Diencephalon (tissue), 1 donor: ENCODE measurements around the gene UBL7. TPM values are rescaled to one million over a fixed set of nuclear protein-coding genes. Genes with fewer than 3 reads are reported as not detected.

Experiments
- small RNA-seq: library from RNA; depleted of rRNA; stranded (forward); fragments of <200 nt; gene quantifications from one replicate; pipeline ENCODE3, GENCODE V24; 2014
- total RNA-seq: library from RNA; depleted of rRNA; stranded (reverse); fragments of >200 nt; gene quantifications from one replicate; pipeline ENCODE4 v1.2.3, GENCODE V29; 2014

The UBL7 gene, protein sequence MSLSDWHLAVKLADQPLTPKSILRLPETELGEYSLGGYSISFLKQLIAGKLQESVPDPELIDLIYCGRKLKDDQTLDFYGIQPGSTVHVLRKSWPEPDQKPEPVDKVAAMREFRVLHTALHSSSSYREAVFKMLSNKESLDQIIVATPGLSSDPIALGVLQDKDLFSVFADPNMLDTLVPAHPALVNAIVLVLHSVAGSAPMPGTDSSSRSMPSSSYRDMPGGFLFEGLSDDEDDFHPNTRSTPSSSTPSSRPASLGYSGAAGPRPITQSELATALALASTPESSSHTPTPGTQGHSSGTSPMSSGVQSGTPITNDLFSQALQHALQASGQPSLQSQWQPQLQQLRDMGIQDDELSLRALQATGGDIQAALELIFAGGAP
- total RNA-seq = 34.6 TPM

GRCh38 chr15:74460871-74461846 is at the start of gene UBL7:
Gene UBL7, minus strand, starts transcription at chr15:74461160. Its CDS starts 2,293 bp downstream, at chr15:74458867.

DNA sequence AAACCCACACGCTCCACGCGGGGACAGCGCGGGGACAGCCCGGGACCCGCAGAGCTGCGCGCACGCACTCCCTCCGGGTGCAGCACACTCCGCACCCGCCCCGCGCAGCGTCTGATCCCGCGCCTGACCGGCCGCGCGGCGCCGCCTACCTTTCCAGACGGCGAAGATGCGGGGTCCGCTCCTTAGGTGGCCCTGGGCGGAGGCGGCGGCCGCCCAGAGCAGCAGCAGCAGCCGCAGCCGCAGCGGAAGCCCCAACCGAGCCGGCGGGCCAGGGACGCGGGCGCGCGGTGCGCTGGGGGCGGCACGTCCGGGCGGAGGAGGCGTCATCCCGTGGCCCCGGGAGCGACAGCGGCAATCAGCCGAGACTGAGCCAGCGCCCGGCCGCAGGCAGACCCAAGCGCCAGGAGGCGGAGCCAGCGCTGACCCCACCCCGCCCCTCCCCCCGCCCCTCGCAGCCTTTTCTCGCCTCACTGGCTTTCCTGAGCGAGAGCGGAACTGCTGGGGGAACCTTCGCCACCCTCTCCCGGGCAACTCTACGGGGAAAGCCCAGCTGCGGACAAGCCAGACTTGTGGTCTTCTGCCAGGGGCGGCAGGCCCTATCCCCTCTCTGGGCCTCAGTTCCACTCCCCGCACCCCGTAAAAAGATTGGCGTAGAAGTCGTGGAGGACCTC is 27.2 kb downstream of the UBL7 start, which contains the start of gene SEMA7A:
SEMA7A (minus strand) TSS at position 367 of the 671 bp plus-strand sequence; CDS start at position 327, 40 bp downstream.

Small RNAs within 50 kb of the gene (small RNA-seq; reads per million reads assigned to genes)
- gene MIR6881 = 0.08 reads per million
- not detected for gene RF00591

Other genes starting within 250 kb of the UBL7 start
- gene CCDC33, start 224.8 kb downstream of the UBL7 start, total RNA-seq = 1.6 TPM
- 0.23 TPM for gene CYP11A1, start 93.5 kb downstream of the UBL7 start, total RNA-seq
- 22.6 TPM for gene SEMA7A, start 27.2 kb downstream of the UBL7 start, total RNA-seq
- gene ARID3B, start 80.1 kb upstream of the UBL7 start, total RNA-seq = 5.1 TPM
- 29.3 TPM for gene CLK3, start 154.7 kb upstream of the UBL7 start, total RNA-seq
- gene EDC3, start 234.9 kb upstream of the UBL7 start, total RNA-seq = 16.1 TPM